SK-N-SH (cell line): ENCODE data around the gene SPAG9. TPM values are rescaled to one million over a fixed set of nuclear protein-coding genes. Genes with fewer than 3 reads are reported as not detected.

Experiments used
- CTCF ChIA-PET: fragments of 300-600, 350-600 bp; formaldehyde crosslinking; extraction: SDS; loops from one replicate; lab custom pipeline; 2021; lab: Yijun Ruan, JAX
- POLR2A ChIA-PET: fragments of 350-600 bp; sonication (Branson Sonifier 250); formaldehyde crosslinking; extraction: SDS; loops from one replicate; lab custom pipeline; 2020; ENCODE audit warnings: antibody characterized with exemption, inconsistent platforms; lab: Yijun Ruan, JAX
- DNase-seq: peaks from one replicate; pipeline ENCODE4 v3.0.0; 2012
- H2AFZ ChIP-seq: fragments of 200-600 bp; sonication (generic); 2 replicates; pipeline ENCODE4 v1.8.1; 2016; ENCODE audit warnings: antibody characterized with exemption, mild to moderate bottlenecking, low read depth
- H3F3A ChIP-seq: fragments of 200-600 bp; sonication (generic); replicated peaks from 2 replicates; pipeline ENCODE3; 2016; ENCODE audit warnings: antibody characterized with exemption, mild to moderate bottlenecking; ENCODE audit not compliant: insufficient read depth
- H3K27ac ChIP-seq, 2 experiments: fragments of 200-500 bp in 1 of 2; fragments of 200-600 bp in 1 of 2; sonication (Bioruptor generic) in 1 of 2; sonication (generic), shearing (Covaris generic) in 1 of 2; 2 replicates each; pipeline versions ENCODE4 v1.5.1 to v1.6.1; 2014 to 2016; ENCODE audit warnings: low read depth in 2 of 2, inconsistent platforms in 1 of 2, low read length in 1 of 2, mild to moderate bottlenecking in 1 of 2, mixed read lengths in 1 of 2
- H3K27me3 ChIP-seq: fragments of 200-600 bp; sonication (generic), shearing (Covaris generic); 2 replicates; pipeline ENCODE4 v1.6.1; 2016; ENCODE audit warnings: mixed run types; ENCODE audit not compliant: insufficient read depth
- H3K36me3 ChIP-seq, 2 experiments: fragments of 200-500 bp in 1 of 2; fragments of 200-600 bp in 1 of 2; sonication (Bioruptor generic) in 1 of 2; sonication (generic) in 1 of 2; replicated peaks in 1 of 2; 2 replicates each; pipeline versions ENCODE3 to v1.5.1; 2014 to 2016; ENCODE audit warnings: low read length in 1 of 2, mild to moderate bottlenecking in 1 of 2; ENCODE audit not compliant: insufficient read depth in 2 of 2, control insufficient read depth in 1 of 2
- H3K4me1 ChIP-seq, 2 experiments: fragments of 200-500 bp in 1 of 2; fragments of 200-600 bp in 1 of 2; sonication (Bioruptor generic) in 1 of 2; sonication (generic), shearing (Covaris generic) in 1 of 2; 2 replicates each; pipeline versions ENCODE4 v1.5.1 to v1.6.1; 2014 to 2016; ENCODE audit warnings: low read depth in 1 of 2, low read length in 1 of 2, mixed run types in 1 of 2; ENCODE audit not compliant: insufficient read depth in 2 of 2, control insufficient read depth in 1 of 2
- H3K4me2 ChIP-seq: fragments of 200-600 bp; sonication (generic), shearing (Covaris generic); 2 replicates; pipeline ENCODE4 v1.6.1; 2017; ENCODE audit warnings: mixed run types
- H3K4me3 ChIP-seq, 2 experiments: fragments of 200-500 bp in 1 of 2; fragments of 200-600 bp in 1 of 2; sonication (Bioruptor generic) in 1 of 2; sonication (generic), shearing (Covaris generic) in 1 of 2; 2 replicates each; pipeline versions ENCODE4 v1.5.1 to v1.8.1; 2014 to 2016; ENCODE audit warnings: low read depth in 2 of 2, inconsistent platforms in 1 of 2, low read length in 1 of 2, mild to moderate bottlenecking in 1 of 2, mixed read lengths in 1 of 2, moderate library complexity in 1 of 2
- H3K79me2 ChIP-seq: fragments of 200-600 bp; sonication (generic); 2 replicates; pipeline ENCODE4 v1.8.1; 2017; ENCODE audit warnings: mild to moderate bottlenecking; ENCODE audit not compliant: insufficient read depth
- H3K9ac ChIP-seq: fragments of 200-600 bp; sonication (generic); 2 replicates; pipeline ENCODE4 v1.6.1; 2017; ENCODE audit warnings: mixed run types
- H3K9me2 ChIP-seq: fragments of 200-600 bp; sonication (generic); 2 replicates; pipeline ENCODE4 v1.6.1; 2017; ENCODE audit warnings: mixed run types
- H3K9me3 ChIP-seq: fragments of 200-600 bp; sonication (generic); 2 replicates; pipeline ENCODE4 v1.6.1; 2017; ENCODE audit warnings: mixed run types, mild to moderate bottlenecking, moderate library complexity
- H4K20me1 ChIP-seq: fragments of 200-600 bp; sonication (generic); 2 replicates; pipeline ENCODE4 v1.6.1; 2017; ENCODE audit warnings: mild to moderate bottlenecking, mixed run types; ENCODE audit not compliant: insufficient read depth
- ELF1 ChIP-seq: IDR thresholded peaks from 2 replicates; pipeline ENCODE4 v1.4.0; 2012
- EP300 ChIP-seq, 2 experiments: IDR thresholded peaks; 2 replicates each; pipeline versions ENCODE4 v1.4.0 to v1.6.1; 2012; ENCODE audit warnings: borderline replicate concordance in 1 of 2, low read depth in 1 of 2, low read length in 1 of 2
- FOXJ3 ChIP-seq: sonication (generic); formaldehyde crosslinking; IDR thresholded peaks from 2 replicates; pipeline ENCODE4 v1.5.1; 2020; ENCODE audit warnings: mild to moderate bottlenecking, missing genetic modification reagents
- FOXM1 ChIP-seq: IDR thresholded peaks from 2 replicates; pipeline ENCODE4 v1.4.0; 2012; ENCODE audit warnings: low read depth, mild to moderate bottlenecking
- GATA2 ChIP-seq: sonication (generic); formaldehyde crosslinking; IDR thresholded peaks from 2 replicates; pipeline ENCODE4 v1.5.0; 2020; ENCODE audit warnings: mild to moderate bottlenecking, missing genetic modification reagents
- JUND ChIP-seq: IDR thresholded peaks from 2 replicates; pipeline ENCODE4 v1.4.0; 2012
- MAX ChIP-seq: IDR thresholded peaks from 2 replicates; pipeline ENCODE4 v1.4.0; 2012; ENCODE audit warnings: low read depth
- MXI1 ChIP-seq: IDR thresholded peaks from 2 replicates; pipeline ENCODE4 v1.6.1; 2012; ENCODE audit warnings: mild to moderate bottlenecking, low read depth, low read length, improper control_type of control experiment
- NFIC ChIP-seq: IDR thresholded peaks from 2 replicates; pipeline ENCODE4 v1.4.0; 2012; ENCODE audit warnings: borderline replicate concordance
- POLR2AphosphoS5 ChIP-seq: IDR thresholded peaks from 2 replicates; pipeline ENCODE4 v1.6.1; 2012; ENCODE audit warnings: low read depth, low read length
- RCOR1 ChIP-seq: fragments of 150-350 bp; IDR thresholded peaks from 2 replicates; pipeline ENCODE4 v1.6.1; 2017; ENCODE audit warnings: antibody characterized with exemption, low read length
- RFX5 ChIP-seq: IDR thresholded peaks from 2 replicates; pipeline ENCODE4 v1.6.1; 2012; ENCODE audit warnings: mild to moderate bottlenecking, improper control_type of control experiment, low read length
- RXRA ChIP-seq: IDR thresholded peaks from 2 replicates; pipeline ENCODE4 v1.4.0; 2012; ENCODE audit warnings: low read depth, mild to moderate bottlenecking, borderline replicate concordance
- WGBS: methylation state at CpG from one replicate; pipeline ENCODE4 v1.1.6; 2017; ENCODE audit warnings: low lambda C conversion rate; 5-methylcytosine and 5-hydroxymethylcytosine counted together
- polyA plus RNA-seq, 3 experiments: library from polyadenylated mRNA; depleted of rRNA; stranded (reverse); fragments of >200 nt; gene quantifications; 2 replicates each; pipeline ENCODE4 v1.2.3, GENCODE V29; 2012
- TF ChIP-seq, protein P1 (sequence below): IDR thresholded peaks from 2 replicates; pipeline ENCODE4; 2012
- TF ChIP-seq, protein P2 (sequence below): fragments of 200-600 bp; sonication (generic); IDR thresholded peaks from 2 replicates; pipeline ENCODE4 v1.6.1; 2017; ENCODE audit warnings: antibody characterized with exemption, mild to moderate bottlenecking, moderate library complexity
- TF ChIP-seq, protein P3 (sequence below): fragments of 150-350 bp; IDR thresholded peaks from 2 replicates; pipeline ENCODE4 v1.6.1; 2017; ENCODE audit warnings: antibody characterized with exemption, low read length, low read depth, borderline replicate concordance

The SPAG9 gene
- polyA plus RNA-seq, 1 of the 3 experiments (the other 2 are of a cell fraction) = 32.1 TPM

DNA sequence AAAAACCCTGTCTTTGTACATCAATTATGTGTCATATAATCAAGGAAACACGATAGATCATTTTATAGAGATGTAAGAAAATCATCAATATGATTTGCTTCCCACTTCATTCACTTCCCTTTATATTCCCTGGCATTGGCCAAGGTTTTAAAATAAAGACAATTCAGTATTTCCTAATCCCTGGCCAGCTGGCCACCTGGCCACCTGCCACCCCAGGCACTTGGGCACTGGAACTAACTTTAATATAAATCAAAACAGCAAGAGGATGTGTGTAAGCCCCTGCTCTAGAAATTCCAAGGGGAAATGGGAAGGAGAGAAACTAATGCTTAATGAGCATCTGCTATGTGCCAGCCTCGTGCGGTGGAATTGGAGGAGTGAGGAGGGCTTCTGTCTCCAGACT lies 195.9 kb downstream of the SPAG9 start:
- Histone ChIP-seq H3K4me2 (no peak overlapping the region), H3K9me2 (no peaks in the 10 kb centered on the region), H2AFZ (no peak overlapping the region), H4K20me1 (no peaks in the 10 kb centered on the region), H3K79me2 (no peaks in the 10 kb centered on the region), H3K27ac (no peak overlapping the region), H3K4me1 (peaks cover 17 to 28% of the 10 kb centered on the region in 2 experiments; a peak in 3 of 4 replicates), H3K9ac (no peak overlapping the region), H3K36me3 (no peaks in the 10 kb centered on the region), H3K27me3 (no peaks in the 10 kb centered on the region), H3K4me3 (no peak overlapping the region), H3K9me3 (no peaks in the 10 kb centered on the region), H3F3A (peaks cover under 1% of the 10 kb centered on the region)
- 70% methylated on average over 3 of the region's 3 CpGs for WGBS
- ChIA-PET POLR2A (interaction anchor here (13.7 kb wide), 1 partner anchor 59 kb away, joined by 166 read pairs; the partner anchor contains the start of gene TOB1), CTCF (interaction anchor here (1.0 to 2.0 kb wide), 7 partner anchors 11 to 62 kb away, joined by 3 to 10 read pairs (median 4); partner anchors contain the start of gene TOB1)
- TF ChIP-seq NFIC = no peak
- TF ChIP-seq, protein P1, sequence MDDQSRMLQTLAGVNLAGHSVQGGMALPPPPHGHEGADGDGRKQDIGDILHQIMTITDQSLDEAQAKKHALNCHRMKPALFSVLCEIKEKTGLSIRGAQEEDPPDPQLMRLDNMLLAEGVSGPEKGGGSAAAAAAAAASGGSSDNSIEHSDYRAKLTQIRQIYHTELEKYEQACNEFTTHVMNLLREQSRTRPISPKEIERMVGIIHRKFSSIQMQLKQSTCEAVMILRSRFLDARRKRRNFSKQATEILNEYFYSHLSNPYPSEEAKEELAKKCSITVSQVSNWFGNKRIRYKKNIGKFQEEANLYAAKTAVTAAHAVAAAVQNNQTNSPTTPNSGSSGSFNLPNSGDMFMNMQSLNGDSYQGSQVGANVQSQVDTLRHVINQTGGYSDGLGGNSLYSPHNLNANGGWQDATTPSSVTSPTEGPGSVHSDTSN = no peak
- no peak for TF ChIP-seq FOXJ3 (CRISPR knock-in tag)
- TF ChIP-seq JUND = no peak
- no peak for TF ChIP-seq MAX
- no peak for TF ChIP-seq ELF1
- no peak for TF ChIP-seq RCOR1
- TF ChIP-seq FOXM1 = no peak
- no peak for TF ChIP-seq MXI1
- TF ChIP-seq, protein P2, sequence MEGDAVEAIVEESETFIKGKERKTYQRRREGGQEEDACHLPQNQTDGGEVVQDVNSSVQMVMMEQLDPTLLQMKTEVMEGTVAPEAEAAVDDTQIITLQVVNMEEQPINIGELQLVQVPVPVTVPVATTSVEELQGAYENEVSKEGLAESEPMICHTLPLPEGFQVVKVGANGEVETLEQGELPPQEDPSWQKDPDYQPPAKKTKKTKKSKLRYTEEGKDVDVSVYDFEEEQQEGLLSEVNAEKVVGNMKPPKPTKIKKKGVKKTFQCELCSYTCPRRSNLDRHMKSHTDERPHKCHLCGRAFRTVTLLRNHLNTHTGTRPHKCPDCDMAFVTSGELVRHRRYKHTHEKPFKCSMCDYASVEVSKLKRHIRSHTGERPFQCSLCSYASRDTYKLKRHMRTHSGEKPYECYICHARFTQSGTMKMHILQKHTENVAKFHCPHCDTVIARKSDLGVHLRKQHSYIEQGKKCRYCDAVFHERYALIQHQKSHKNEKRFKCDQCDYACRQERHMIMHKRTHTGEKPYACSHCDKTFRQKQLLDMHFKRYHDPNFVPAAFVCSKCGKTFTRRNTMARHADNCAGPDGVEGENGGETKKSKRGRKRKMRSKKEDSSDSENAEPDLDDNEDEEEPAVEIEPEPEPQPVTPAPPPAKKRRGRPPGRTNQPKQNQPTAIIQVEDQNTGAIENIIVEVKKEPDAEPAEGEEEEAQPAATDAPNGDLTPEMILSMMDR = no peak
- TF ChIP-seq, protein P3, sequence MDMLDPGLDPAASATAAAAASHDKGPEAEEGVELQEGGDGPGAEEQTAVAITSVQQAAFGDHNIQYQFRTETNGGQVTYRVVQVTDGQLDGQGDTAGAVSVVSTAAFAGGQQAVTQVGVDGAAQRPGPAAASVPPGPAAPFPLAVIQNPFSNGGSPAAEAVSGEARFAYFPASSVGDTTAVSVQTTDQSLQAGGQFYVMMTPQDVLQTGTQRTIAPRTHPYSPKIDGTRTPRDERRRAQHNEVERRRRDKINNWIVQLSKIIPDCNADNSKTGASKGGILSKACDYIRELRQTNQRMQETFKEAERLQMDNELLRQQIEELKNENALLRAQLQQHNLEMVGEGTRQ = no peak
- no peak for TF ChIP-seq RFX5
- no peak for TF ChIP-seq GATA2
- no peak for DNase-seq

- peaks cover 20 to 29% of the 10 kb centered on the region in 2 experiments for H3K4me1 ChIP-seq
- DNase-seq = no peak
- no peak overlapping the region for H2AFZ ChIP-seq
- H3K4me2 ChIP-seq = no peak overlapping the region
- no peaks in the 10 kb centered on the region for H4K20me1 ChIP-seq
- no peaks in the 10 kb centered on the region for H3F3A ChIP-seq
- H3K27me3 ChIP-seq = no peaks in the 10 kb centered on the region
- POLR2A ChIA-PET = interaction anchor here (2.1 to 13.7 kb wide), 2 partner anchors 20 to 59 kb away, joined by 8 to 166 read pairs; partner anchors contain the start of gene TOB1
- no peak overlapping the region for H3K27ac ChIP-seq
- TF ChIP-seq GATA2 = no peak
- TF ChIP-seq POLR2AphosphoS5 = no peak
- no peak for TF ChIP-seq RXRA
- no peak for TF ChIP-seq EP300 (IDR thresholded peaks at IDR 0.05; ENCODE audit: borderline replicate concordance in 1 of 2, low read depth in 1 of 2, low read length in 1 of 2)
- TF ChIP-seq, all 33 proteins: peak for 0
- no peak overlapping the region for H3K4me3 ChIP-seq
- H3K9me2 ChIP-seq = no peaks in the 10 kb centered on the region
- H3K79me2 ChIP-seq = no peaks in the 10 kb centered on the region
- H3K9ac ChIP-seq = no peak overlapping the region
- no peaks in the 10 kb centered on the region for H3K9me3 ChIP-seq
- 97% methylated on average over 4 of the region's 4 CpGs for WGBS
- CTCF ChIA-PET = interaction anchor here (1.0 to 3.5 kb wide), 11 partner anchors 12 to 70 kb away, joined by 3 to 12 read pairs (median 4); partner anchors contain the start of gene TOB1
- H3K36me3 ChIP-seq = no peaks in the 10 kb centered on the region
These were observed 196.4 kb downstream of the SPAG9 start for GRCh38 chr17:50924300-50924699.
